Measurements from ENCODE around the gene CDK14.

DNA sequence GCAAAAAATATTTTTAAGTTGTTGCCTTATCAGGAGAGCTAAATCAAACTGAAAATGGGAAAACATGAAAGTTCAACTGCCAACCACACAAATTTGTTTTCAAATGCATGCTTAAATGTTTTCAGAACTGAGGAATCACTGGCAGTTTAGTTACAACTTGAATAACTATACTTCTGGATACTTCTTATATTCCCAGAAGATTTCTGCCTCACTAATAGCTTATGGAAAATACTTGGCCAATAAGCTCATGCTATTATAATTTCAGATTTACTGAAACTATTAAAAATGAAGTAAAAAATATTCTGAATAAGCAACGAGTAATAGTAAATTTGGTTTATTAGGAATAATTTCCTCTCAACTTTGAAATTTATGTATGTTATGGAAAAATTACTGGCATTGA lies 222.2 kb downstream of the CDK14 start:
- TF ChIP-seq, protein P1, sequence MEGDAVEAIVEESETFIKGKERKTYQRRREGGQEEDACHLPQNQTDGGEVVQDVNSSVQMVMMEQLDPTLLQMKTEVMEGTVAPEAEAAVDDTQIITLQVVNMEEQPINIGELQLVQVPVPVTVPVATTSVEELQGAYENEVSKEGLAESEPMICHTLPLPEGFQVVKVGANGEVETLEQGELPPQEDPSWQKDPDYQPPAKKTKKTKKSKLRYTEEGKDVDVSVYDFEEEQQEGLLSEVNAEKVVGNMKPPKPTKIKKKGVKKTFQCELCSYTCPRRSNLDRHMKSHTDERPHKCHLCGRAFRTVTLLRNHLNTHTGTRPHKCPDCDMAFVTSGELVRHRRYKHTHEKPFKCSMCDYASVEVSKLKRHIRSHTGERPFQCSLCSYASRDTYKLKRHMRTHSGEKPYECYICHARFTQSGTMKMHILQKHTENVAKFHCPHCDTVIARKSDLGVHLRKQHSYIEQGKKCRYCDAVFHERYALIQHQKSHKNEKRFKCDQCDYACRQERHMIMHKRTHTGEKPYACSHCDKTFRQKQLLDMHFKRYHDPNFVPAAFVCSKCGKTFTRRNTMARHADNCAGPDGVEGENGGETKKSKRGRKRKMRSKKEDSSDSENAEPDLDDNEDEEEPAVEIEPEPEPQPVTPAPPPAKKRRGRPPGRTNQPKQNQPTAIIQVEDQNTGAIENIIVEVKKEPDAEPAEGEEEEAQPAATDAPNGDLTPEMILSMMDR (IDR thresholded peaks at IDR 0.05), result no peak
- TF ChIP-seq POLR2A (IDR thresholded peaks at IDR 0.05) (no peak), POLR2AphosphoS5 (IDR thresholded peaks at IDR 0.05) (no peak)
